ENCODE measurements around the gene SEL1L3. TPM values are rescaled to one million over a fixed set of nuclear protein-coding genes. Genes with fewer than 3 reads are reported as not detected.

The SEL1L3 gene
- polyA plus RNA-seq, 2 donors = 0.71 to 2.3 TPM

DNA sequence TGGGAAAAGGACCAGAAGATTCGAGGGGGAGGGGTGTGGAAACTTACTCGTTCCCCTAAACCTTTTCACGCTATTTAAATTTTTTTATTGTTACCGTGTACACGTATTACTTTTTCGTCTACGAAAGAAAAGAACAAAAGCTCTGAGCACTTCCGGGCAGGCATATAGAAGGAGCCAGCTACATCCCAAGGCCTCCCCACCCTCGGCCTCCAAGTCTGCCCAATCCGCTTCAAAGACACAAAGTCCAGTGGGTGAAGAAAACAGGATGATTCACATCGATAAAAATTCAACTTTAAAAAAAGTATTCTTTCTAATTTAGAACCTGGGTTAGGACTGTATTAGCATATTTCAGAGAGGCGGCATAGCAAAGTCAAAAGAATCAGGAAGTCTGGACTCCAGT is 23.1 kb downstream of the SEL1L3 start:
- 94% methylated on average over 12 of the region's 12 CpGs for WGBS, 2 donors

DNA sequence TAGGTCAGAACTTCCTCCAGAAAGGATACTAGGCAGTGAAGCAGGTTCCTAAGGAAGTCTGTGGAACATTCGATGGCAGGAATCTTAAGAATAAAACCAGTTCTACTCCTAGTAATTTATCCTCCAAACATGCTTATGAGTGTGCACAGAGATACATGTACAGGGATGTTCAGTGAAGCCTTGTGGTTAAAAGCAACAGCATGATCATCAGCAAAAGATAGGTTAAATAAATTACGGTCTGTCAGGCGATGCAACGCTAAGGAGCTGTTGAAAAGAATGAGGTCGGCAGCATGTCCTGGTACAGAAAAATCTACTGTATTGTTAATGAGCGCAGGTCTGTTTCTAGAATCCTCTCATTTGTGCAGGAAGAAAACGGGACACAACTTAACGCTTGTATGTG is 23.6 kb downstream of the SEL1L3 start:
- no peaks in the 10 kb centered on the region for H3K36me3 ChIP-seq (ENCODE audit: control insufficient read depth in 2 of 2, insufficient read depth in 2 of 2, low read length in 1 of 2)
- WGBS, 2 donors = 88 to 92% methylated on average over 8 of the region's 8 CpGs

More for the DNA sequence above, 23.1 kb downstream of the SEL1L3 start:
- no peak overlapping the region for H3K4me3 ChIP-seq (ENCODE audit: low read depth in 1 of 2, low read length in 2 of 2)
- H3K27ac ChIP-seq (ENCODE audit: low read depth in 2 of 2, low read length in 1 of 2) = no peak overlapping the region
- H3K4me1 ChIP-seq (ENCODE audit: control insufficient read depth in 2 of 2, insufficient read depth in 2 of 2, low read length in 1 of 2) = peaks cover 0 to 7% of the 10 kb centered on the region in 2 donors
- H3K27me3 ChIP-seq (ENCODE audit: control insufficient read depth in 1 of 2, insufficient read depth in 2 of 2, low read length in 2 of 2) = no peaks in the 10 kb centered on the region
- no peaks in the 10 kb centered on the region for H3K9me3 ChIP-seq (ENCODE audit: control insufficient read depth in 2 of 2, insufficient read depth in 1 of 2, low read depth in 1 of 2, low read length in 1 of 2)
- H3K36me3 ChIP-seq (ENCODE audit: control insufficient read depth in 2 of 2, insufficient read depth in 2 of 2, low read length in 1 of 2) = no peaks in the 10 kb centered on the region

DNA sequence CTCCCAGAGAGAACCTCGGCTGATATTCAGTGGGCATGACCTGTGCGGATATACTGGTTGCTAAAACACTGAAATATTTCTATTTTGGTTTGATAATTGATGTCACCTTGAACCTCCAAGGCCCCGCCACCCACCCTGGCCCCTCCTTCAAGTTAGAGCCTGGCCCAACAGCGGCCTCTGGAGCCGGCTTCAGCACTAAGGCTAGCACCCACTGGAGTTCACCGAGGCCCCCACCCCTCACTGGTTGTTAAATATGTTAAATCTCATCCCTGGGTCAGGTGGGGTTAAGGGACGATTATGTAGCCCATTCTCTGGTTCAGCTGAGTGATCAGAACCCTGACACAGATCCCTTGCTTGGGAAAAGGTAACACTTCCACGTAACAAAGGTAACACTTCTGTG is 24.3 kb downstream of the SEL1L3 start:
- WGBS, 2 donors = 79 to 91% methylated on average over 8 of the region's 8 CpGs
- H3K9me3 ChIP-seq (ENCODE audit: control insufficient read depth in 2 of 2, insufficient read depth in 1 of 2, low read depth in 1 of 2, low read length in 1 of 2) = no peaks in the 10 kb centered on the region
- no peak overlapping the region for H3K4me3 ChIP-seq (ENCODE audit: low read depth in 1 of 2, low read length in 2 of 2)
- peaks cover 0 to 5% of the 10 kb centered on the region in 2 donors for H3K4me1 ChIP-seq (ENCODE audit: control insufficient read depth in 2 of 2, insufficient read depth in 2 of 2, low read length in 1 of 2)
- H3K27me3 ChIP-seq (ENCODE audit: control insufficient read depth in 1 of 2, insufficient read depth in 2 of 2, low read length in 2 of 2) = no peaks in the 10 kb centered on the region
- H3K36me3 ChIP-seq (ENCODE audit: control insufficient read depth in 2 of 2, insufficient read depth in 2 of 2, low read length in 1 of 2) = no peaks in the 10 kb centered on the region
- H3K27ac ChIP-seq (ENCODE audit: low read depth in 2 of 2, low read length in 1 of 2) = no peak overlapping the region

More for the DNA sequence above, 23.6 kb downstream of the SEL1L3 start:
- no peaks in the 10 kb centered on the region for H3K9me3 ChIP-seq (ENCODE audit: control insufficient read depth in 2 of 2, insufficient read depth in 1 of 2, low read depth in 1 of 2, low read length in 1 of 2)
- H3K27me3 ChIP-seq (ENCODE audit: control insufficient read depth in 1 of 2, insufficient read depth in 2 of 2, low read length in 2 of 2) = no peaks in the 10 kb centered on the region
- no peak overlapping the region for H3K4me3 ChIP-seq (ENCODE audit: low read depth in 1 of 2, low read length in 2 of 2)
- H3K4me1 ChIP-seq (ENCODE audit: control insufficient read depth in 2 of 2, insufficient read depth in 2 of 2, low read length in 1 of 2) = peaks cover 0 to 7% of the 10 kb centered on the region in 2 donors
- no peak overlapping the region for H3K27ac ChIP-seq (ENCODE audit: low read depth in 2 of 2, low read length in 1 of 2)

DNA sequence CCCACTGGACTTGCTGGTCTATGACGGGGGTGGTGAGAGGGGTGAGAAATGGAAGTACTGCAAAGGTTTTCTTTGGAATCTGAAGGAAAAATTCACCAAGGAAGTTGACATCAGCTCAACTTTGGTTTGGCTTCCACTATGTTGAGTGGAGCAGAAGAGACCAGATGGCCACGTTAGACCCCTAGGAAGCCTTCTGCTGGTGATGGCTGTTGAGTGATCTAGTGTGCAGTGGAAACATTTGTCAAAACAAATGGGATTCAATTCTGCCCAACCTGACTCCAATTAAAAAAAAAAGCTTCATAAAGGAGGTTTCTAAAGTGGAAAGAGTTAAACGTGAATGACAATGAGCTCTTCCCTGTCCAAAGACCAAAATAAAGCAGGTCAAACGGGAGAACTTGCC is 25.7 kb downstream of the SEL1L3 start:
- Histone ChIP-seq H3K9me3 (ENCODE audit: control insufficient read depth in 2 of 2, insufficient read depth in 1 of 2, low read depth in 1 of 2, low read length in 1 of 2) (no peaks in the 10 kb centered on the region), H3K27me3 (ENCODE audit: control insufficient read depth in 1 of 2, insufficient read depth in 2 of 2, low read length in 2 of 2) (no peaks in the 10 kb centered on the region), H3K36me3 (ENCODE audit: control insufficient read depth in 2 of 2, insufficient read depth in 2 of 2, low read length in 1 of 2) (no peaks in the 10 kb centered on the region), H3K27ac (ENCODE audit: low read depth in 2 of 2, low read length in 1 of 2) (no peak overlapping the region), H3K4me3 (ENCODE audit: low read depth in 1 of 2, low read length in 2 of 2) (no peak overlapping the region), H3K4me1 (ENCODE audit: control insufficient read depth in 2 of 2, insufficient read depth in 2 of 2, low read length in 1 of 2) (no peaks in the 10 kb centered on the region)
- 91 to 93% methylated on average over 4 of the region's 4 CpGs for WGBS, 2 donors

DNA sequence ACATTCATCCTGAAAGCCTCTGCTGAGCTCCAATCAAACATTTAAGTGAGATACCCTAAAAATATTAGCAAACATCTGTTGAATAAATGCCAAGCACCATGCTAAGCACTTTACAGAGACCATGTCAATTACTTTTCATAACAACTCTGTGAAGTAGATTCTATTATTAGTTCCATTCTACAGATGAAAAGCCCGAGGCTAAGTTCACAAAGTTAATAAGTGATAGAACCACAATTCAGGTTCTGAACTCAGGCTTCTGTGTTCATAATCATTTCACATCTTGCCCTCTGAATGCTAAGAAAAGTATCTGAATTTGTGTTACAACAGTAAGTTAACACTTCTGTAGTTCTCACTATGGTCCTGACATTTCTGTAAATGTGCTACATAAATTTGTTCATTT is 27.4 kb downstream of the SEL1L3 start:
- H3K4me3 ChIP-seq (ENCODE audit: low read depth in 1 of 2, low read length in 2 of 2) = no peak overlapping the region
- H3K27ac ChIP-seq (ENCODE audit: low read depth in 2 of 2, low read length in 1 of 2) = no peak overlapping the region
- no peaks in the 10 kb centered on the region for H3K27me3 ChIP-seq (ENCODE audit: control insufficient read depth in 1 of 2, insufficient read depth in 2 of 2, low read length in 2 of 2)
- no peaks in the 10 kb centered on the region for H3K4me1 ChIP-seq (ENCODE audit: control insufficient read depth in 2 of 2, insufficient read depth in 2 of 2, low read length in 1 of 2)
- H3K9me3 ChIP-seq (ENCODE audit: control insufficient read depth in 2 of 2, insufficient read depth in 1 of 2, low read depth in 1 of 2, low read length in 1 of 2) = no peaks in the 10 kb centered on the region
- no peaks in the 10 kb centered on the region for H3K36me3 ChIP-seq (ENCODE audit: control insufficient read depth in 2 of 2, insufficient read depth in 2 of 2, low read length in 1 of 2)
- WGBS, 2 donors = 64 to 72% methylated on average over 1 of the region's 1 CpG

DNA sequence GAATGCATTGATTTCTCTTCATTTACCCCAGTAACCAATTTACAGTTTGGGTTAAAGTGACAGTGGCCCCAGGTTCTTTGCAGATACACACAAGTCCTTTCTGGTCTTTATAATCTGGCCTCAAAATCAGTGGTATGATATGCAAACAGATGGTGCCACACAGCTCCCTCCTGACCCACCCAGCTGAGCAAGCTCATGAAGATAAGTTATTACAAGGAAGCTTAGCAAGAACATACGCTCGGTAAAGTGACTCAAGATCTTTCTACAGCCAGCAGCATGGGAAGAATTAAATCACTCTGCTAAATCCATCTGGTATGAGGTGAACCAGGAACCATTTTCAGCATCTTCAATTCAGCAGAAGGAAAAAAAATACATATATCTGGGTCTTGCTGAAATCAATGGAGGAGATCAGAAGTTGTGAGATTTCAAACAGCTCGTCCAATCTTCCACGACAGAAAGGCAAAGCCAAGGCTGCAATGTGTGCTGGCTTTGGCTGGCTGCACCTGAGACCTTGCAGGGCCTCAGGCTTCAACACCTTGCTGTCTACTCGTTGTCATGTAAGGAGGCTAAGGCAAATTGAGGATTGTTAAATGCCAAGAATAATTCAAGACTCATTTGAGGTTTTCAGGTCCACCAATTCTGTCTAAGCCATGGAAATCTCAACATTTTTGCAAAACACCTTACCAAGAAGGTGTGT is 28.2 kb downstream of the SEL1L3 start:
- WGBS, 2 donors = 72 to 81% methylated on average over 5 of the region's 5 CpGs
- H3K27ac ChIP-seq (ENCODE audit: low read depth in 2 of 2, low read length in 1 of 2) = no peak overlapping the region
- H3K4me1 ChIP-seq (ENCODE audit: control insufficient read depth in 2 of 2, insufficient read depth in 2 of 2, low read length in 1 of 2) = no peaks in the 10 kb centered on the region
- H3K9me3 ChIP-seq (ENCODE audit: control insufficient read depth in 2 of 2, insufficient read depth in 1 of 2, low read depth in 1 of 2, low read length in 1 of 2) = no peaks in the 10 kb centered on the region
- no peak overlapping the region for H3K4me3 ChIP-seq (ENCODE audit: low read depth in 1 of 2, low read length in 2 of 2)
- H3K27me3 ChIP-seq (ENCODE audit: control insufficient read depth in 1 of 2, insufficient read depth in 2 of 2, low read length in 2 of 2) = no peaks in the 10 kb centered on the region
- no peaks in the 10 kb centered on the region for H3K36me3 ChIP-seq (ENCODE audit: control insufficient read depth in 2 of 2, insufficient read depth in 2 of 2, low read length in 1 of 2)

DNA sequence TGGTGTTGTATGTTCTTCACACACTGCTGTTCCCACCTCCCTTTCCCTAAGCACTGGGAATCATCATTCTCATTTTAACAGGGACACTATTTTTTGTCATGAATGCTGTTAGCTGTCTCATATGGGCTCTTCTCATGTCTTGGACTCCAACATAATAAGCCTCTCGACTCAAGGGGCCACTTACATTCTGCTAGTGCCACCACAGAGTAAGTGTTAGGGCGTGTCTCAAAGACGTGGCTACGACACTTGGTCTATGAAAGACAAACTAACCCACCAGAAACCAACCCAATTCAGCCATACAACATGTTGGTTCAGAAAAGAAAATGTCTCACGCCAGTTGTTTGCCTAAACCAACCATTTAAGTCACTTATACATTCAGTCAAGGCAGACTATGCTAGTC is 32.2 kb downstream of the SEL1L3 start:
- no peaks in the 10 kb centered on the region for H3K4me1 ChIP-seq (ENCODE audit: control insufficient read depth in 2 of 2, insufficient read depth in 2 of 2, low read length in 1 of 2)
- H3K27me3 ChIP-seq (ENCODE audit: control insufficient read depth in 1 of 2, insufficient read depth in 2 of 2, low read length in 2 of 2) = no peaks in the 10 kb centered on the region
- 94% methylated on average over 5 of the region's 5 CpGs for WGBS, 2 donors
- H3K4me3 ChIP-seq (ENCODE audit: low read depth in 1 of 2, low read length in 2 of 2) = no peak overlapping the region
- H3K9me3 ChIP-seq (ENCODE audit: control insufficient read depth in 2 of 2, insufficient read depth in 1 of 2, low read depth in 1 of 2, low read length in 1 of 2) = no peaks in the 10 kb centered on the region
- no peak overlapping the region for H3K27ac ChIP-seq (ENCODE audit: low read depth in 2 of 2, low read length in 1 of 2)
- H3K36me3 ChIP-seq (ENCODE audit: control insufficient read depth in 2 of 2, insufficient read depth in 2 of 2, low read length in 1 of 2) = no peaks in the 10 kb centered on the region

DNA sequence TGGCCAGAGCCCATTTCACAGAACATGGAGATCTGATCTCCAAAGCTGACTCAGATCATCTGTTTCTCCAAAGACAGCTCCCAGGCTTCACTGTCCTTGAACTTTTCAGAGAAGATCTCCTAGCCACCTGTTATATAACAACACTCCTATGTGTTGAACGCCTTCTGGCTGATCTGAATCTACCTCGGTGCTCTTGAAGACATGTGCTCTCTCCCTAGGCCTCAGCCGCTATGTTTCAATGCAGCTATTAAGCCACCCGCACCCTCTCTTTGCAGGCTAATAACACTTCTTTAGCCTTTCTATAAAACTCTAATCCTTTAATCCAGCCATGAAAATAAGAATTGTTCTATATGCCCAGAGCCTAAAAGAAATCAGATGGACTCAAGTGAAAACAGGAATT is 34.9 kb downstream of the SEL1L3 start:
- H3K4me1 ChIP-seq (ENCODE audit: control insufficient read depth in 2 of 2, insufficient read depth in 2 of 2, low read length in 1 of 2) = no peaks in the 10 kb centered on the region
- WGBS, 2 donors = 87 to 89% methylated on average over 4 of the region's 4 CpGs
- H3K9me3 ChIP-seq (ENCODE audit: control insufficient read depth in 2 of 2, insufficient read depth in 1 of 2, low read depth in 1 of 2, low read length in 1 of 2) = no peaks in the 10 kb centered on the region

DNA sequence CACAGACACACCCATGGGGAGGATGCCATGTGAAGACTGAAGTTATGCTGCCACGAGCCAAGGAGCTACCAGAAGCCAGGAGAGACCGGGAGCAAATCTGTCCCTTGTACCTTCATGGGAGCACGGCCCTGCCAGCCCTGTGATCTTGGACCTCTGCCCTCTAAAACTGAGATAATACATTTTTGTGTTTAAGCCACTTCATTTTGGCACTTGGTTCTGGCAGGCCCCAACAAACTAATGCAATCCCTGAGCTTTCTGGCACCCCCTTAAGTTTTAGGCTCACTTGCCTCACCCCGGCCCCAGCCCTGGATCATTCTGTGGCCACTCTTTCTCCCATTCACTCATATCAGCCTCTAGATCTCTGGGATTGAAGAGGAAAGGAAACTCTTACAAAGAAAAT is 35.4 kb downstream of the SEL1L3 start:
- no peaks in the 10 kb centered on the region for H3K4me1 ChIP-seq (ENCODE audit: control insufficient read depth in 2 of 2, insufficient read depth in 2 of 2, low read length in 1 of 2)
- no peaks in the 10 kb centered on the region for H3K36me3 ChIP-seq (ENCODE audit: control insufficient read depth in 2 of 2, insufficient read depth in 2 of 2, low read length in 1 of 2)
- H3K9me3 ChIP-seq (ENCODE audit: control insufficient read depth in 2 of 2, insufficient read depth in 1 of 2, low read depth in 1 of 2, low read length in 1 of 2) = no peaks in the 10 kb centered on the region
- 61 to 74% methylated on average over 4 of the region's 4 CpGs for WGBS, 2 donors
- H3K27ac ChIP-seq (ENCODE audit: low read depth in 2 of 2, low read length in 1 of 2) = no peak overlapping the region
- no peaks in the 10 kb centered on the region for H3K27me3 ChIP-seq (ENCODE audit: control insufficient read depth in 1 of 2, insufficient read depth in 2 of 2, low read length in 2 of 2)
- no peak overlapping the region for H3K4me3 ChIP-seq (ENCODE audit: low read depth in 1 of 2, low read length in 2 of 2)

More for the DNA sequence above, 34.9 kb downstream of the SEL1L3 start:
- Histone ChIP-seq H3K36me3 (ENCODE audit: control insufficient read depth in 2 of 2, insufficient read depth in 2 of 2, low read length in 1 of 2) (no peaks in the 10 kb centered on the region), H3K27ac (ENCODE audit: low read depth in 2 of 2, low read length in 1 of 2) (no peak overlapping the region), H3K27me3 (ENCODE audit: control insufficient read depth in 1 of 2, insufficient read depth in 2 of 2, low read length in 2 of 2) (no peaks in the 10 kb centered on the region), H3K4me3 (ENCODE audit: low read depth in 1 of 2, low read length in 2 of 2) (no peak overlapping the region)

DNA sequence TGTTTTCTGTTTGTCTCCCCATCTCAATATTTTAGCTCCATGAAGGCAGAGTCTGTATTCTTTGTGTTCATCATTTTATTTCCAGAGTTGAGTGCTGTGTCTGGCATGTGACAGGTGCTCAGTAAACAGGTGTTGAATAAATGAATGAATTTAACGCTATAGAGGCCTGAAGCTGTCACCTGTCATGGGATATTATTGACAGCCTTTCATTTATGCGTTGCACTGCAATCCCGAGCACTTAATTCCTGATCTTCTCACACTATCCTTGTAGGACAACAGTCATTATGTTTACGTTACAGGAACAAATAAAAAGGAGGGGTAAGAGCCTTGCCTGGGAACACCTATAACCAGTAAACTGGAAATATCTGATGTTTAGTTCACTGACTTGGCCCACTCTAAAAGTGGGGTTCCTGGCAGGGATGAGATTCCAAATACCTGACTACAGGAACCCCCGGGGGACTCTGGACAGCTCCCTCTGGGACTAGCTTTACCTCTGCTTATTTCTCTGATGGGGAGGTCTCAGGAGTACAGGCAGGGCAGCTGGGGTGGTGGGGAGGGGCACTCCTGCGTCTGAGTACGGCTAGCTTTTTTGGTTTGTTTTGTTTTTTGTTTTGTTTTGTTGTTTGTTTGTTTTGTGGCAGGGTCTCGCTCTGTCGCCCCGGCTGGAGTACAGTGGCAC is 36.6 kb downstream of the SEL1L3 start:
- Histone ChIP-seq H3K4me3 (ENCODE audit: low read depth in 1 of 2, low read length in 2 of 2) (no peak overlapping the region), H3K9me3 (ENCODE audit: control insufficient read depth in 2 of 2, insufficient read depth in 1 of 2, low read depth in 1 of 2, low read length in 1 of 2) (no peaks in the 10 kb centered on the region), H3K27ac (ENCODE audit: low read depth in 2 of 2, low read length in 1 of 2) (no peak overlapping the region), H3K36me3 (ENCODE audit: control insufficient read depth in 2 of 2, insufficient read depth in 2 of 2, low read length in 1 of 2) (no peaks in the 10 kb centered on the region), H3K27me3 (ENCODE audit: control insufficient read depth in 1 of 2, insufficient read depth in 2 of 2, low read length in 2 of 2) (no peaks in the 10 kb centered on the region), H3K4me1 (ENCODE audit: control insufficient read depth in 2 of 2, insufficient read depth in 2 of 2, low read length in 1 of 2) (no peaks in the 10 kb centered on the region)
- 93 to 96% methylated on average over 10 of the region's 10 CpGs for WGBS, 2 donors

Data from esophagus (tissue), 2 donors.